Measurements from ENCODE around the gene BEAN1.

BEAN1 gene

GRCh38 chr16:66471264-66471663 lies 44.2 kb downstream of the BEAN1 start:
- no peak for DNase-seq

GRCh38 chr16:66471716-66472393 lies 44.8 kb downstream of the BEAN1 start:
- DNase-seq, result no peak

- no peak for DNase-seq
Measured at GRCh38 chr16:66473051-66473571, 46.0 kb downstream of the BEAN1 start.

GRCh38 chr16:66473654-66474519 lies 46.8 kb downstream of the BEAN1 start:
- no peak for DNase-seq

- DNase-seq, result no peak
Measured at GRCh38 chr16:66474750-66475199, 47.7 kb downstream of the BEAN1 start.

- DNase-seq, result no peak
Measured at GRCh38 chr16:66475232-66475631, 48.1 kb downstream of the BEAN1 start.

GRCh38 chr16:66476328-66477027 lies 49.4 kb downstream of the BEAN1 start:
- DNase-seq, result no peak

- no peak for DNase-seq
Measured at GRCh38 chr16:66477028-66477515, 50.0 kb downstream of the BEAN1 start.

GRCh38 chr16:66478733-66479511 lies 51.8 kb downstream of the BEAN1 start:
- DNase-seq, result peak; percentile 64

- no peak for DNase-seq
Measured at GRCh38 chr16:66479661-66480264, 52.7 kb downstream of the BEAN1 start.

GRCh38 chr16:66480265-66481080 lies 53.4 kb downstream of the BEAN1 start:
- no peak for DNase-seq

- no peak for DNase-seq
Measured at GRCh38 chr16:66481081-66481942, 54.2 kb downstream of the BEAN1 start.

GRCh38 chr16:66481943-66482390 lies 54.9 kb downstream of the BEAN1 start:
- DNase-seq, result no peak

GRCh38 chr16:66483689-66484452 lies 56.8 kb downstream of the BEAN1 start:
- DNase-seq, result peak; percentile 58

GRCh38 chr16:66484453-66485213 lies 57.5 kb downstream of the BEAN1 start:
- DNase-seq, result no peak

- no peak for DNase-seq
Measured at GRCh38 chr16:66485376-66485775, 58.3 kb downstream of the BEAN1 start.

GRCh38 chr16:66486199-66486772 lies 59.2 kb downstream of the BEAN1 start:
- no peak for DNase-seq
